Measurements from ENCODE around the gene JAKMIP1.

Gene JAKMIP1

DNA sequence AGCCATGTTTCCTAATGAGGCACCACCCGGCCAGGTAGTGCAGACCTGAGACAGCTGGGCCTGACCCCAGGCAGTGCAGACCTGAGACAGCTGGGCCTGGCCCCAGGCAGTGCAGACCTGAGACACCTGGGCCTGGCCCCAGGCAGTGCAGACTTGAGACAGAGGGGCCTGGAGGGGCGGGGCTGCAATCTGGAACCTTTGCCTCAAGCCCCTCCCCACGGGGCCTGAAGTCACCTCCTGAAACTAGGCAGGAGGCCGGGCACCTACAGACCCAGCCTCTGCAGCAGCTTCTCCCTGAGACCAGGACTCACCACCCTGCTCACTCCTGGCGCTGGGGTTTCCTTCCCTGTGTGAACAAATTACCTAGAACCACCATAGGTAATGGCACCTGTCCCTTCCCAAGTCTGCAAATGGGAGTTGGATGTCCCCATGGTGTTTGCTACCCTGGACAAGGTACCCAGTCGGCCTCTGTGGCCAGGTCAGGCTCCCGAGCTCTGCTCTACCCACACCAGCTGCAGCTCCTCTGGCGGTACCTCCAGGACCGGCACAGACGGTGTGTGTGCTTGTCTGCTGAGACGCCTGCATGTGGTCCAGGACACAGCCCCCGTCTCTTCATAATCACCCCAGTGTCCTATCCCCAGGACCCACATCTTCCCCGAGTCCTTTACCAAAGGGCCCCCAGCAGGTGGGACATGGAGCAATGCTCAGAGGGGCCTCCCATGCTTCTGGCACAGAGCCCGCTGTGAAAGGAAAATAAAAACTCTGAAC, 129.0 kb downstream of the JAKMIP1 start:
- DNase-seq (ENCODE audit: extremely low read depth in 1 of 2, low read depth in 1 of 2): no peak

DNA sequence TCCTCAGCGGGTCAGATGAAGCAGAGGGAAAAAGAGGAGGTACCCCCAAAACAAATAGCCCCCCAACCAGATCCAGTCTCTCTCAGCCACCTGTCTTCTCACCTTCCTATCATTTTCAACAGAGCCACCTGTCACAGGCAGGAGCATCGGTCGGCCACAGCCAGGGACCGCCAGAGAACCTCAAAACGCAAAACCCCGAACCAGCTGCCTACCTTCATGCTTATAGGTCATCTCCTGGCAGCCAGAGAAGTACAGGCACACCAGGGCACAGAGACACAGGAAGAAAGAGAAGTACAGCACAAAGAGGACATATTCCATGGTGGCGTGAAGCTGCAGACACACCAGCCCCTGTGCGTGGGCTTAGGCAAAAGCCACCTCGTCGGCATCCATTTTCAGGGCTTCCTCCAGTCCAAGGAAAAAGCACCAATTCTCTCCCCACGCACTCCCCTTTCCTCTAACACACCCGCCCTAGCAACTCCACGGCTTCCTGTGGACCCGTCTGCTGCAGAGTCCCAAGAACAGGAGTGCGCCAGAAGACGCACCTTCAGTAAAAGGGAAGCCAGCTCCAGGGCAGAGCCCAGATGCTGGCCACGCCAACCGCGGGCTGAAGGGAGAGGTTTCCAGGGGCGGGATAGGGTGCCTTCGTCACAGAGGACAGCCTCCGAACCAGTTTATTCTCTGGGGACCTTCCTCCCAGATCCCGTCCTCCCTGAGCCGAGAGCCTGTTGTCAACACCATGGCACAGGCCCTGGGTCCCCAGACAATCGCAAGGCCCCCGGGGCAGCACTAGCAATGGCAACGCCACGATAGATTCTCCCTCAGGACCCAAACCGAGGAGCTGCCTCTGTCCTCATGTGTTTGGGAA, 130.3 kb downstream of the JAKMIP1 start:
- no peak for DNase-seq (ENCODE audit: extremely low read depth in 1 of 2, low read depth in 1 of 2)

DNA sequence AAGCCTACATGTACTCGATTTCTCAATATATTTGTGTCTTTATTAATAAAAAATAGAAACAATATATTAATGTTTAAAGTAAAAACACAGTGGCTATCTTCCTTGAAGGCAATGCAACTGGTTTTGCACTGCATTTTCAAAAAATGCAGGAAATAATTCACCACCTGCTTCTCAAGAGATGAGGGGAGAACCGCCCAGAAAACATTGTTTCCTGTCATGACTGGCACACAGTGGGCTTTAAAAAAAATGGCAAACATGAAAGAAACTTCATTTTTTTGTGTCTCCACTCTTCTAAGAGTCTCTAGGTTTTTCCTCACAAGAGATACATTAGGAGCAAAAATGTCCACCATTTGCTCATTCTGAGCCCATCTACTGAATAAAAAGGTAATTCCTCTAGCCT, 131.4 kb downstream of the JAKMIP1 start:
- DNase-seq (ENCODE audit: extremely low read depth in 1 of 2, low read depth in 1 of 2): no peak

DNA sequence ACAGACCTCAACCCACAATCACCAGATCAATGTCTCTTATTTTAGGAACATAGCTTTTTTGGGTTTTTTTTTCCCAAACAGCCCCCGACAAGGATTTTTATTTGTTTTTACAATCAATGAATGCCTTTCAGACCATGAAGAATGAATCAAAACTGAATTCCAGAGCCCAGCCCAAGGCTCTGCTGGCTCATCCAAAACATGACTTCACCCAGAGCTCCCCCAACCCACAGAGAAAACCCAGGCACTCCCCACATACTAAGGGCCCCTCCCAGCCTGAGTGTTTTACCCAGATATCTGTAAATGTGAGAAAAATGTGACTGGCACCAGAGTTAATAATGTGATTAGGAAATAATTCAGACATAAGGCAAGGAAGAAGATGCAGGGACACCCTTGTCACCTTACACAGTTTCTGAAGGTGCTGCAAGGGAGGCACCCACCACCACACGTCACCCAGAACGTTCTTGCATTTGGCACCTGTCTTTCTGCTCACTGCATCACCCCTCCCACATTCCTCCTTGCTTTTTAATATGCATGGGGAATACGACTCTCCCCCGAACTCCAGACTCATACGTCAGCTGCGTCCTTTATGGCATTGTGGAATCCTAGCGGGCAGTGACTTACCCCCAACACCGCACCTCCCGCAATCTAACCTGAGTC, 134.3 kb downstream of the JAKMIP1 start:
- no peak for DNase-seq (ENCODE audit: extremely low read depth in 1 of 2, low read depth in 1 of 2)

DNA sequence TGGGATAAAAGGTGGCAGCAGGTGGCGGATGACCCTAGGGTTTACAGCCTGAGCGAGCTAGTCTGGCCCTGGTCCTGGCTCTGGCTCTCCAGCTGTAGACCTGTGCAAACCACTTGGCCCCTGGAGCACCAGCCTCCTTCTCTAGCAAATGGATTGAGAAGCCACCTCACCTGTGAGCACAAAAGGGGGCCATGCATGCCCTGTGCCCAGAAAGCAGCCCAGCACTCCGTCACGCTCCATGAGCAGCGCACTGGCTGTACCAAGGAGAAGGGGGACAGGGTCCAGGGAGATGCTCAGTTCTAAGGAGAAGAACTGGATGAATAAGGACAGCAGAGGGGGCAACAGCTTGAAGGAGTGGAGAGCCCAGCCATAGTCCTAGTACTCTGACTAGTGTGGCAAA, 135.2 kb downstream of the JAKMIP1 start:
- no peak for DNase-seq (ENCODE audit: extremely low read depth in 1 of 2, low read depth in 1 of 2)

DNA sequence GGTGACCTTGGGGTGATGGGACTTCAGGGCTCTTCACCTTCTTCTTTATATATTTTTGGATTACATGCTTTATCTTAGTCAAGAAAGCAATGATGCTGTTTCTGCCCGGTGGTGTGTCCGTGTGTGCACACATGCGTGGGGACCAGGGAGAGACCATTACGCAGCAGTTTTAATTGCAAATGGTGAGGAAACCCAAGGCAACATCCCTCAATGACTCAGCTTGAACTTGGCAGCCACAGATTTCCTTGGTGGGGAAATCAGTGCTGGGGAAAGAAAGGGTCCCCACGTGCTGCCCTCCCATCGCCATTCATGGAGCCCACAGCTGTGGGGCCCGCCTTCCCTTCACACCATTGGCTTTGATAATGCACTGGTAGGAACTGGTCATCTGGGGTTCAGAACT, 136.0 kb downstream of the JAKMIP1 start:
- no peak for DNase-seq (ENCODE audit: extremely low read depth in 1 of 2, low read depth in 1 of 2)

DNA sequence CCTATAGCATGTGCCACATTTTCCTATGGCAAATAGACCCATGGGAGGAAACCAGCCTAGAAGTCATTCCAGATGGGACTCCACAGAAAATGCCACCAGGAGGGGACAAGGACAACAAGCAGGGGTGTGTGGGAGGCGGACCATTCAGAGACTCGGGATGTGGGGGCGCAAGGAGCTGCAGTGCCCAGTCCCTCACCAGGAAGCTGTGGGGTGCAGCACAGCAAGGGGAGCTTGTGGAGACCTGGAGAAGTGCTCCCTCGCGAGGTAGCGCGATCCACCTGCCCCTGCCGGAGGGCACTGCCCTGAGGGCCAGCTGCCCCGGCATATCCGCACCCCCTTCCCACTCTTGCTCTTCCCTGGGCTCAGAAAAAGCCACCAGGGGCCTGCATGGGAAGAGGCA, 136.7 kb downstream of the JAKMIP1 start:
- DNase-seq (ENCODE audit: extremely low read depth in 1 of 2, low read depth in 1 of 2): no peak

DNA sequence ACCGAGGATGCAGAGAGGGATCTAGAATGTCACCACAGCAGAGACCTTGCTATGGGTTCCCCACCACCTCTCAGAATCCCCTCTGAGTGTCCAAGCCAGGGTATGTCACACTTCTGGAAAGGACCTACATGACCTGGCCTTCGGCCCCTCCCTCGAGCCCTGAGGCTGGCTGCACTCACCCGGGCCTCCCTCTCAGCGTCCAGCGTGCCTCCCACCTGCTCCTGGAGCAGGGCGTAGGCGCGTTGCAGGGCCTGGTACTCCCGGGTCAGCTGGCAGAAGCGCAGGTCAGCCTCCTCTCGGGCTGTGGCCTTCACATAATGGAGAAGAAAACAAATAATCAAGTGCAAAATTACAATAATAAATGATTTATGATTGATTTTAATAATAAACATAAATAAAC, 138.2 kb downstream of the JAKMIP1 start:
- no peak for DNase-seq (ENCODE audit: extremely low read depth in 1 of 2, low read depth in 1 of 2)

DNA sequence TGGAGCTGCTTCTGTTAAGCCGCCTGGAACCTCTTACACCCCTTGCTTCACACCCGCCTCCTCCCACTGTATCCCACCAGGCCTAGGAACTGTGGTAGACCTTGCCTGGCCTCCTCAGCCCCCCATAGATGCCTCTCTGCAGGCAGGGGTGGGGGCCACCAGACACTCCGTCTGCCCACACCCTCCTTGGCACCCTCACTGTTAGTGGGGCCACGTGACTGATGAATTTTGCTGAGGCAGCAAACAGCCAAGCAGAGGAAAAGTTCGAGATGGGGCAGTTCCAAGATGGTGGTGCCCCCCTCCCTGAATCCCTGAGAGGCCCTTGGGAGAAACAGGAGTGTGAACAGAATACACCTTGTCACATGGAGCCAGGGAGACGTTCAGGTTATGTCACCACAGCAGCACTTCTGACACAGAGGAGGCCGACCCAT, 141.0 kb downstream of the JAKMIP1 start:
- no peak for DNase-seq (ENCODE audit: extremely low read depth in 1 of 2, low read depth in 1 of 2)

DNA sequence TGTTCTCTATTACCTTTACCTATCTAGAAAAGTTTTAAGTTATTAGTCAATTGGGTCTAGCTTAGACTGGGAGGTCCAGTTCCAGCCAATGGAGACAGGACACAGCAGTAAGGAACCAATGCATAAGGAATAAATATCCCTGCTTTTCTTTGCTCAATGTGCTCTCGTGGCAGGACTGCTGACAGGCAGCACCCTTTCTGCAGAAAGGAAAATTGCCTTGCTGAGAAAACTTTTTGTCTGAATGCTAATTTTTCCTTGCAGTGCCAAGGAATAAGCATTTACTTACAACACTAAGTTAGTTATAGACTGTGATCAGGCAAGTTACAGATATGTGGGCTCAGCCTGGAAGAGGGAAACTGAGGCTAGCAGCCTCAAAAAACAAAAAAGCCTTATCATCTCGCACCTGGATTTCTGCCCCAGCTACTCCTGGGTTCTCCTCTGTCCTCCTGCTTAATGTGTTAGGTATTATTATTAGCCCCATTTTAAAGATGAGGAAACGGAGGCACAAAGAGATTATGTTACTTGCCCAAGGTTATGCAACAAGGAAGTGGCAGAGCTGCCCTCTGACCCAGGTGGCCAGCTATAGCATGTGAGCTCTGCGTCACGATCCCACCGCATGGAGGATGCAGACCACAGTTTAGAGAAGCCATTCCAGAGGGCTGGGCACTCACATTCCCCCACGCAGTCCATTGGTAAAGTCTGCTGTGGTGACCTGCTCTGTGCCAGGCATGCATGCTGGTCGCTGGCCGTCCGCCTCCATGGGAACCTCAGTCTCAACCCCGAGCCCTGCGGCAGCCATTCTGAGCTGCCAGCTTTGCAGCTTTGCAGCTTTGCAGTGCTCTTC, 141.6 kb downstream of the JAKMIP1 start:
- no peak for DNase-seq (ENCODE audit: extremely low read depth in 1 of 2, low read depth in 1 of 2)

DNA sequence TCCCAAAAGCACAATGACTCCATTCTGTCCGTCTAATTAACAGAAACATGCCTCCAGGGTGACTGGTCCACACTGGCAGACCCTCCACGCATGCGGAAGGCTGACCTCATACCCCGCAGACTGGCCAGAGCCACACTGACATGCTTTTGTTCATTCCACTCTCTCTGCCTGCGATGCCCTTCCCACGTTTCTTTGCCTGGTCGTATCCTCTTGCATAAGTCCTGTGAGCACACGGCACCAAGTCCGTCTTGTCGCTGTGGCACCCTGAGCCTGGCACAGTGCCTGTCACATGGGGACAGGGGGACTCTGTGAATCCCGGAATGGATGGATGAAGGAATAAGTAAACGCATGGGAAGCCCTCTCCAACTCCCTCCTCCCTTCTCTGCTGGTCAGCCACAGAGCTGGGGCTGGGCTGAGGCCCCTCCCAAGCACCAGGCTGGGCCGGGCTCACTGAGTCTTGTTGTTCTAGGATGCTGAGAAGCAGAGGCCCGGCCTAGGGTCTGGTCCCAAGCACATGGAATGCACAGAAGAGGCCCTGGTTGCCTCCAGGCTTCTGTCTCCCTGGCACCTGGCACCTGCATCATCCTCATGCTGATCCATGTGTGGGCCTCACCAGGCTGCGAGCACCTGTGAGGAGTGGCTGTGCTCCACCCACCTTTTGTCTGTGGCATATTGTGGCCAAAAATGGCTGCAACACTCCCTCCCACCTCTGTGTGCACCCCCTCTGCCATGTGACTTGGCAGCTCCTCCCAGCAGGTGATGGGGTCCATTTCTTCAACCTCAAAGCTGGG, 143.2 kb downstream of the JAKMIP1 start:
- no peak for DNase-seq (ENCODE audit: extremely low read depth in 1 of 2, low read depth in 1 of 2)

DNA sequence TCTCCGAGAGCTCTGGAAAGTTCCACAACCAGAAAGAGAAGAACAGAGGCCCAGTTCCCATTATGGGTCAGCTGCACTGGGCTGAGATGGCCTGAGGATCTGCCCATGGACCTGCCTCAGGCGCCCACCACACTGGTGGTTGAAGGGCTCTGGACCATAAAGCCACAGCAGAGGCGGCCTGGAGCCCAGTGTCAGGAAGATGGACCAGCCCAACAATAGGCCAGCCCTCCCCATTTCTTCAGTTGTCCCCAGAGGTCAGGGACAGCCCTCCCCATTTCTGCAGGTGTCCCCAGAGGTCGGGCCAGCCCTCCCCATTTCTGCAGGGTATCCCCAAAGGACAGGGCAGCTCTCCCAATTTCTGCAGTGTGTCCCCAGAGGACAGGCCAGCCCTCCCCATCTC, 144.9 kb downstream of the JAKMIP1 start:
- DNase-seq (ENCODE audit: extremely low read depth in 1 of 2, low read depth in 1 of 2): no peak

DNA sequence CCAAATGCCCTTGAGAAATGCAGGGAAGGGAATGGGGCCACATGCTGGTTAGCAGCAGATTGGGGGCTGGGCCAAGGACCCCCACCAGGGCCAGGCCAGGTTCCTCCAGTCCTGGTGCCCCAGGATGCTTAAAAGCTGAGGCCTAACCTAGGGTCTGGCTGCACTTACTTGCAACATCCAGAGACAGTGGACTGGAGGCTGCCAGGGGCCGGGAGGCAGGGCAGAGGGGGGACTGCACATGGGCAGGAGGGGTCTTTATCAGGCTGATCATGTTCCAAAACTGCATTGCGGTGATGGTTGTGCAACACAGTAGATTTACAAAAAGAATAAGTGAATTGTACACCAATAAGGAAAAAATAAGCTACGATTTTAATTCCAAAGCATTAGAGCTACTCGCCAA, 145.3 kb downstream of the JAKMIP1 start:
- no peak for DNase-seq (ENCODE audit: extremely low read depth in 1 of 2, low read depth in 1 of 2)

DNA sequence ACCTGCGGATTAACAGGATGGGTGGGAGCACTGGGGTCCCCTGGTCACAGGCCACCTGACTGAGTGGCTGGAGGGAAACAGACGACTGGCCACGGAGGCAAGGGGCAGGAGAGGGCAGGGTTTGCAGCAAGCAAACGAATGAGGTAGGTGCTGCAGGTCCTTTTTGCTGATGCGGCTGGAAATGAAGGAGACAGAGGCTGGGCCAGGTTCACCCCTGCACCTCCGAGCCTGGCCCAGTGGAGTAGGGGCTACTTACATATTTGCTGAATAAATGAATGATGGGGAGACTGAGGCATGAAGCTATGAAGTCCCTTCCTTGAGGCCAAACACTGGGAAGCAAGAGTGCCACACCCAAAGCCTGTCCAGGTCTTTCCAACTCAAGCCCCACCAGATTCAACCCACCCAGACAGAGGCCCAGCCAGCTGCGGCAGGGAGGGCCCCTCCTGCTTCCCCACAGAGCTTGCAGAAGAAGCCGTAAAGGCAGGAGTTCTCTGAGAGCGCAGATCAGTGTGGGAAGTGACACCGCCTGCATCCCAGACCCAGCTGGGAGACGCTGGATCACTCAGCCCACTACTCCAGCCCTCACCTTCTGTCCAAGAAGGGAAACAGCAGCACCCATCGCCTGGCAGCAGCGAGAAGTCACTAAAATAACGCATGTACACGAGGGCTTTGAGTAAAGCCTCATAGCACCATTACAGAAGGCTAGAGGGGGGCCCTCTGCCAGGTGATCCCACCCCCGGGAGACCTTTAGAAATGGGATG, 146.0 kb downstream of the JAKMIP1 start:
- no peak for DNase-seq (ENCODE audit: extremely low read depth in 1 of 2, low read depth in 1 of 2)

DNA sequence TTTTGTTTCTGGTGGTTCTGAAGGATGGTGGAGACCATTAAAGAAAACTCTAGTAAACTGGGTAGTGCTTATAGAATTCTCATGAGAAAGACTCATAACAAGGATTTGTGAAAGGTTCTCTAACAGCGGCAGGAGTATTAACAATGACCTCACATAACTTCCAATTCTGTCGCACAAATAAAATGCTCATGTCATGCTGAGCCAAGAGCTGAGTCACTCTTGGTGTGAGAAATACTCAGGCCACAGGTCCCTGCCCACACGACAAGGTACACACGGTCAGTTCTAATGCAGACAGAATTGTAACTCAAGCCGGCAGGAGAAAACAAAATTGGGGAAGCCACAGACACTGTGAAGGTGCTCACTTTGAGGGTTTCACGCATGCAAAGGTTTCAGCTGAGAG, 147.7 kb downstream of the JAKMIP1 start:
- no peak for DNase-seq (ENCODE audit: extremely low read depth in 1 of 2, low read depth in 1 of 2)

DNA sequence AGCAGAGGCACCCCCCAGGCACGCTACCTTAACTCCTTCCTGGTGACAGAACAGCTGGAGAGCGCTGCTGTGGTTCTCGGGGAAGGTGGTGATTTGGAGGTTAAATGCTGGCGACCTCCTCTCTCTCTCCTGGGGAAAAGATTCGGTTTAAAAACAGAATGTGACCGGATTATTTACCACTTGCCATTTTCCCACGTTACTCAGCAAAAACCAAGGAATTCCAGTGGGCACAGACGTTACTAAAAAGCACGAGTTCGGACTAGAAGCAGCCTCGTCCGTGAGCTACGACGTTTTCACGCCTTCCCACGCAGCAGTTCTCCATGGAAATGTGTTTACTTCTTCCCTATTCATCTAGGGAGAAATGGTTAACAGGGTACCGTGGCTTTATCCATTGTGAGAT, 149.8 kb downstream of the JAKMIP1 start:
- no peak for DNase-seq (ENCODE audit: extremely low read depth in 1 of 2, low read depth in 1 of 2)

DNA sequence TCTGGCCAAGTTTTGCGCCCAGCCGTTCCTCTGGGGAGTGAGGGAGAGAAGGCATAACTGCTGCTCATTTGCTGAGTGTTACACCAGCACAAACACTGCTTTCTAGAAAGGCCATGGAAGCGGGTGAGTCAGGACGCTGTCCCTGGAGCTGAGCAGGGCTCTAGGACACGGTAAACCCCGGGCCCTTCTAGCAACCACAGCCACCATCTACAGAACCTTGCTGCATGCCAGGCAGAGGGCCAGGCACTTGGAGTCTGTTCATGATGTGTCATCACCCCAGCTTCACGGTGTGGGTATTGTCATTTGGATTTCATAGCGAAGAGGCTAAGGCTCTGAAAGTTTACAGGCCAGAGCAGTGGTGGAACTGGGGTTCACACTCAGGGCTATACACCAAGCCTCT, 150.4 kb downstream of the JAKMIP1 start:
- DNase-seq (ENCODE audit: extremely low read depth in 1 of 2, low read depth in 1 of 2): no peak

DNA sequence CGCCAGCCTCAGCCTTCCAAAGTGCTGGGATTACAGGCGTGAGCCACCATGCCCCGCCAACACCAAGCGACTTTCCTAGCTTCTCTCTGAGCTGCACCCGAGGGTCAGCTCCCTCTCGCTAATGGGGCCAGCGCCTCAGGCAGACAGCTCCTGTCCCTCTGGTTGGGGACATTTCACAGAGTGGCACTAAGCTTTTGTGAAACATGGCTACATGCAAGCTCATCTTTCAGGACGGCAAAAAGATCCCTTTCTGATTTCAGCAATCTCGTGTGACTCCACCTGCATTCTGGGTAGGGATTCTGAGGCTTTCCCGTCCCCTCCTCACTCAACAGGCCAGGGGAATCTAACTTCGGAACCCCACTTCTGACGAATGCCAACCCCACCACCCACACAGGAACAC, 151.1 kb downstream of the JAKMIP1 start:
- DNase-seq (ENCODE audit: extremely low read depth in 1 of 2, low read depth in 1 of 2): no peak

DNA sequence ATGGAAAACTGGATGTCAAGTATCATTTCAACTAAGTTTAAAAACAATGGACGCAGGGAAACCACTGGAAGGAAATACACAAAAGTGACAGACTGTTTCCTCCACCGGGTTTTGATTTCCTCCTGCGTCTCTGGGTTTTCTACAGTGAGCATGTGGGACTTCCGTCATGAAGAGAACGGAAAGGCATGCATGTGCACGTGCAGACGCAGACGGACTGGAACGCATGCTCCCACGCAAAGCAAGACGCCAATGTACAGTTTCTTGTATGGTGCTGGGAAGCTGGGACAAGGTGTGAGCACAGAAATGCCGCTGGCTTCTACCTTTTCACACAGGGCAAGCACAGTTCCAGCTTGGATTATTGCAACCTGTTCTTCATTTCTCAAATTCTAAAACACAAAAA, 151.8 kb downstream of the JAKMIP1 start:
- no peak for DNase-seq (ENCODE audit: extremely low read depth in 1 of 2, low read depth in 1 of 2)
